ENCODE data around the gene PAFAH2.
"Not testable (repeated sequence)": the region's sequence is repeated elsewhere in the genome, so short reads cannot be mapped to it uniquely, and the experiment has no call there.

DNA sequence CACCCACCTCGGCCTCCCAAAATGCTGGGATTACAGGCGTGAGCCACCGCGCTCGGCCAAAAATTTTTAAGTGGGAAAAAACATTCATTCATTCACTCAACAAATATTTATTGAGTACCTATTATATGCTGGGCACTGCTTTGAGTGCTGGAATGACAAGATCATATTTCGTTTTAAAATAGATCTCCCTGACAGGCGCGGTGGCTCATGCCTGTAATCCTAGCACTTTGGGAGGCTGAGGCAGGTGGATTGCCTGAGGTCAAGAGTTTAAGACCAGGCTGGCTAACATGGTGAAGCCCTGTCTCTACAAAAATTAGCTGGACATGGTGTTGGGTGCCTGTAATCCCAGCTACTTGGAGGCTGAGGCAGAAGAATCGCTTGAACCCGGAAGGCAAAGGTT, 11.1 kb downstream of the PAFAH2 start:
- not testable (repeated sequence) for TF ChIP-seq CBX3 (IDR thresholded peaks at IDR 0.05; ENCODE audit: low read depth); SRF (IDR thresholded peaks at IDR 0.05; ENCODE audit: low read depth); EZH2 (IDR thresholded peaks at IDR 0.05); JUND (IDR thresholded peaks at IDR 0.05); POLR2A (IDR thresholded peaks at IDR 0.05; ENCODE audit: borderline replicate concordance, extremely low read depth, insufficient read depth, insufficient read length); EGR1 (IDR thresholded peaks at IDR 0.05; ENCODE audit: low read depth); RAD21 (IDR thresholded peaks at IDR 0.05; ENCODE audit: low read depth); EZH2phosphoT487 (IDR thresholded peaks at IDR 0.05; ENCODE audit: borderline replicate concordance)
- TF ChIP-seq, protein P1, sequence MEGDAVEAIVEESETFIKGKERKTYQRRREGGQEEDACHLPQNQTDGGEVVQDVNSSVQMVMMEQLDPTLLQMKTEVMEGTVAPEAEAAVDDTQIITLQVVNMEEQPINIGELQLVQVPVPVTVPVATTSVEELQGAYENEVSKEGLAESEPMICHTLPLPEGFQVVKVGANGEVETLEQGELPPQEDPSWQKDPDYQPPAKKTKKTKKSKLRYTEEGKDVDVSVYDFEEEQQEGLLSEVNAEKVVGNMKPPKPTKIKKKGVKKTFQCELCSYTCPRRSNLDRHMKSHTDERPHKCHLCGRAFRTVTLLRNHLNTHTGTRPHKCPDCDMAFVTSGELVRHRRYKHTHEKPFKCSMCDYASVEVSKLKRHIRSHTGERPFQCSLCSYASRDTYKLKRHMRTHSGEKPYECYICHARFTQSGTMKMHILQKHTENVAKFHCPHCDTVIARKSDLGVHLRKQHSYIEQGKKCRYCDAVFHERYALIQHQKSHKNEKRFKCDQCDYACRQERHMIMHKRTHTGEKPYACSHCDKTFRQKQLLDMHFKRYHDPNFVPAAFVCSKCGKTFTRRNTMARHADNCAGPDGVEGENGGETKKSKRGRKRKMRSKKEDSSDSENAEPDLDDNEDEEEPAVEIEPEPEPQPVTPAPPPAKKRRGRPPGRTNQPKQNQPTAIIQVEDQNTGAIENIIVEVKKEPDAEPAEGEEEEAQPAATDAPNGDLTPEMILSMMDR (IDR thresholded peaks at IDR 0.05 in 2 of 3, conservative IDR thresholded peaks at IDR 0.05 in 1 of 3; ENCODE audit: borderline replicate concordance in 1 of 3, insufficient read depth in 1 of 3, low read depth in 2 of 3, low read length in 2 of 3) = not testable (repeated sequence)
